CD14-positive monocyte (primary cell): Measurements from ENCODE around the gene MTA1. TPM values are rescaled to one million over a fixed set of nuclear protein-coding genes. Genes with fewer than 3 reads are reported as not detected.
A peak's percentile ranks its signal among the peaks of the same experiment; 100 is the strongest.

Source experiments
- DNase-seq, 3 donors: peaks; one replicate each; pipeline ENCODE4 v3.0.0-alpha.2; 2011 to 2022
- H2AFZ ChIP-seq: 2 replicates; pipeline ENCODE4 v1.6.0; 2012; ENCODE audit warnings: mild to moderate bottlenecking, low read depth, low read length, inconsistent platforms; ENCODE audit not compliant: insufficient read depth, poor library complexity, severe bottlenecking
- H3K27ac ChIP-seq, 2 donors: 1 replicate in 1 of 2; 2 replicates in 1 of 2; pipeline ENCODE4 v1.5.1; 2012 to 2013; ENCODE audit warnings: low read length in 2 of 2, control low read depth in 1 of 2, inconsistent platforms in 1 of 2, low read depth in 1 of 2, mild to moderate bottlenecking in 1 of 2
- H3K27me3 ChIP-seq, 2 donors: one replicate each; pipeline versions ENCODE4 v1.6.0 to v1.6.1; 2011 to 2013; ENCODE audit warnings: low read length in 2 of 2; ENCODE audit not compliant: control insufficient read depth in 2 of 2, insufficient read depth in 2 of 2
- H3K36me3 ChIP-seq, 2 donors: replicated peaks in 1 of 2; 1 replicate in 1 of 2; 2 replicates in 1 of 2; pipeline versions ENCODE4 v1.5.1 to v1.6.1; 2012 to 2013; ENCODE audit warnings: low read length in 2 of 2, control low read depth in 1 of 2, inconsistent platforms in 1 of 2, mild to moderate bottlenecking in 1 of 2; ENCODE audit not compliant: insufficient read depth in 2 of 2, control insufficient read depth in 1 of 2
- H3K4me1 ChIP-seq, 2 donors: 1 replicate in 1 of 2; 2 replicates in 1 of 2; pipeline versions ENCODE4 v1.5.1 to v1.6.1; 2012 to 2013; ENCODE audit warnings: low read length in 2 of 2, control low read depth in 1 of 2, inconsistent platforms in 1 of 2, mild to moderate bottlenecking in 1 of 2, moderate library complexity in 1 of 2; ENCODE audit not compliant: insufficient read depth in 2 of 2, control insufficient read depth in 1 of 2
- H3K4me2 ChIP-seq: replicated peaks from 2 replicates; pipeline ENCODE3; 2012; ENCODE audit warnings: low read length, moderate library complexity, mild to moderate bottlenecking; ENCODE audit not compliant: poor library complexity, severe bottlenecking; ENCODE audit errors: extremely low read depth
- H3K4me3 ChIP-seq, 3 experiments: fragments of 200-600 bp in 1 of 3; sonication (generic) in 1 of 3; replicated peaks in 1 of 3; 1 replicate in 2 of 3; 2 replicates in 1 of 3; pipeline ENCODE4 v1.5.1; 2011 to 2013; ENCODE audit warnings: low read length in 3 of 3, mild to moderate bottlenecking in 3 of 3, control low read depth in 2 of 3, low read depth in 2 of 3, inconsistent platforms in 1 of 3, moderate library complexity in 1 of 3
- H3K79me2 ChIP-seq: 2 replicates; pipeline ENCODE4 v1.6.0; 2012; ENCODE audit warnings: mild to moderate bottlenecking, control low read depth, inconsistent platforms, low read length, moderate library complexity; ENCODE audit not compliant: insufficient read depth
- H3K9ac ChIP-seq: 2 replicates; pipeline ENCODE4 v1.6.0; 2017; ENCODE audit warnings: low read length, mild to moderate bottlenecking; ENCODE audit not compliant: insufficient read depth, poor library complexity, severe bottlenecking
- H3K9me3 ChIP-seq, 2 donors: replicated peaks in 1 of 2; 1 replicate in 1 of 2; 2 replicates in 1 of 2; pipeline versions ENCODE4 v1.5.1 to v1.6.1; 2012 to 2013; ENCODE audit warnings: low read length in 2 of 2, control low read depth in 1 of 2; ENCODE audit not compliant: control insufficient read depth in 1 of 2, insufficient read depth in 1 of 2
- H4K20me1 ChIP-seq: 2 replicates; pipeline ENCODE4 v1.6.0; 2012; ENCODE audit warnings: mild to moderate bottlenecking, low read length, control low read depth, moderate library complexity; ENCODE audit not compliant: insufficient read depth
- H3K27ac Mint-ChIP-seq, 7 donors: one replicate each; pipeline ENCODE4 v1.8.0; 2020; ENCODE audit warnings: mild to moderate bottlenecking in 7 of 7, mixed read lengths in 7 of 7, moderate library complexity in 6 of 7, inconsistent platforms in 2 of 7
- H3K27me3 Mint-ChIP-seq, 3 donors: one replicate each; pipeline ENCODE4 v1.8.0; 2021 to 2022; ENCODE audit warnings: low read depth in 3 of 3, mild to moderate bottlenecking in 3 of 3, mixed read lengths in 3 of 3, moderate library complexity in 3 of 3, inconsistent platforms in 1 of 3
- H3K36me3 Mint-ChIP-seq, 2 donors: one replicate each; pipeline ENCODE4 v1.8.0; 2020; ENCODE audit warnings: mixed read lengths in 2 of 2, inconsistent platforms in 1 of 2, mild to moderate bottlenecking in 1 of 2
- H3K4me1 Mint-ChIP-seq: one replicate; pipeline ENCODE4 v1.8.0; 2020; ENCODE audit warnings: mild to moderate bottlenecking, mixed read lengths
- H3K4me3 Mint-ChIP-seq, 2 donors: one replicate each; pipeline ENCODE4 v1.8.0; 2020; ENCODE audit warnings: mild to moderate bottlenecking in 2 of 2, mixed read lengths in 2 of 2, moderate library complexity in 1 of 2
- H3K9me3 Mint-ChIP-seq, 7 donors: one replicate each; pipeline ENCODE4 v1.8.0; 2020 to 2022; ENCODE audit warnings: mixed read lengths in 7 of 7, mild to moderate bottlenecking in 6 of 7, moderate library complexity in 6 of 7, inconsistent platforms in 2 of 7
- CTCF ChIP-seq: fragments of 200-600 bp; IDR thresholded peaks from one replicate; pipeline ENCODE4 v1.8.0; 2022; ENCODE audit warnings: antibody characterized with exemption, mild to moderate bottlenecking
- WGBS: methylation state at CpG from one replicate; pipeline ENCODE4 v1.1.5; 2013; ENCODE audit warnings: missing lambda C conversion rate; ENCODE audit not compliant: insufficient coverage; 5-methylcytosine and 5-hydroxymethylcytosine counted together
- intact Hi-C, 2 donors: fragments of 100-400 bp; cut with micrococcal nuclease; formaldehyde crosslinking; loops; one replicate each; pipeline versions ENCODE4 v1.15.0 to v1.15.1; 2023
- polyA plus RNA-seq, 3 donors: library from polyadenylated mRNA; depleted of rRNA in 1 of 3; unstranded in 2 of 3; stranded (reverse) in 1 of 3; fragments of 300-500 nt in 2 of 3; fragments of >200 nt in 1 of 3; fragmentation: Illumina TruSeq in 2 of 3; gene quantifications; 1 replicate in 2 of 3; 2 replicates in 1 of 3; pipeline ENCODE4 v1.2.3, GENCODE V29; 2012 to 2021

Gene MTA1
- polyA plus RNA-seq, 3 donors = 0.91 to 102 (median 2.0) TPM

GRCh38 chr14:105487986-105488777 lies 68.6 kb downstream of the MTA1 start:
- Histone ChIP-seq H3K4me2 (peak overlapping the region; percentile 82), H3K4me1 (peaks cover 60 to 74% of the 10 kb centered on the region in 2 donors), H3K27ac (peak overlapping the region; percentile 75 to 94), H3K9ac (peak overlapping the region; percentile 95), H2AFZ (no peak overlapping the region), H4K20me1 (peaks cover 26% of the 10 kb centered on the region), H3K9me3 (no peaks in the 10 kb centered on the region), H3K36me3 (peaks cover 0 to 3% of the 10 kb centered on the region in 2 donors), H3K79me2 (peaks cover 5% of the 10 kb centered on the region), H3K27me3 (peaks cover 2 to 38% of the 10 kb centered on the region in 2 donors), H3K4me3 (peak overlapping the region; percentile 58 to 89 (median 72))
- peaks cover 27 to 43% (median 32%) of the 10 kb centered on the region in 3 donors for H3K27me3 Mint-ChIP-seq
- no peak for TF ChIP-seq CTCF
- H3K36me3 Mint-ChIP-seq = peaks cover 5 to 10% of the 10 kb centered on the region in 2 donors
- intact Hi-C loops = loop anchor here (2.0 to 10.0 kb wide), 2 partner anchors 13 to 423 kb away; partner anchors contain the start of genes CRIP2 (in 1 of the 2) and GPR132 (in 1 of the 2)
- WGBS = 64% methylated on average over 19 of the region's 26 CpGs
- peaks cover 45% of the 10 kb centered on the region for H3K4me1 Mint-ChIP-seq
- peak overlapping the region; percentile 80 to 87 for H3K4me3 Mint-ChIP-seq
- peaks cover 0 to 5% (median 3%) of the 10 kb centered on the region in 7 donors for H3K9me3 Mint-ChIP-seq
- no peak for DNase-seq
- peak overlapping the region; percentile 57 to 96 (median 90) for H3K27ac Mint-ChIP-seq

- Histone ChIP-seq H3K79me2 (peaks cover 5% of the 10 kb centered on the region), H3K4me2 (peak overlapping the region; percentile 82), H3K9me3 (no peaks in the 10 kb centered on the region), H3K27me3 (peaks cover 2 to 30% of the 10 kb centered on the region in 2 donors), H3K36me3 (peaks cover 0 to 3% of the 10 kb centered on the region in 2 donors), H2AFZ (no peak overlapping the region), H3K27ac (peak overlapping the region; percentile 75 to 91), H3K4me1 (peaks cover 58 to 73% of the 10 kb centered on the region in 2 donors), H3K9ac (peak overlapping the region; percentile 95), H3K4me3 (peak overlapping the region; percentile 58 to 89 (median 61)), H4K20me1 (peaks cover 31% of the 10 kb centered on the region)
- Mint-ChIP-seq H3K27ac (peak overlapping the region; percentile 84 to 96 (median 92)), H3K4me3 (peak overlapping the region; percentile 80 to 90), H3K36me3 (peaks cover 10 to 15% of the 10 kb centered on the region in 2 donors), H3K27me3 (peaks cover 27 to 38% (median 31%) of the 10 kb centered on the region in 3 donors), H3K4me1 (peaks cover 45% of the 10 kb centered on the region), H3K9me3 (peaks cover 0 to 5% (median 3%) of the 10 kb centered on the region in 7 donors)
- intact Hi-C loops = loop anchor here (1.0 to 10.0 kb wide), 3 partner anchors 8 to 424 kb away; partner anchors contain the start of genes CRIP2 (in 1 of the 2) and GPR132 (in 1 of the 2)
- 85% methylated on average over 11 of the region's 20 CpGs for WGBS
- peak in 2 of 3 donors; percentile 26 to 34 for DNase-seq
- TF ChIP-seq CTCF = no peak
Observed at GRCh38 chr14:105488781-105489541, 69.3 kb downstream of the MTA1 start.
